Measurements from ENCODE around the gene PDE11A. TPM values are rescaled to one million over a fixed set of nuclear protein-coding genes. Genes with fewer than 3 reads are reported as not detected.

PDE11A gene
- polyA plus RNA-seq, 1 donor, result 1.5 TPM

- Histone ChIP-seq H3K27ac (ENCODE audit: low read length) (no peak overlapping the region), H3K36me3 (ENCODE audit: control insufficient read depth, insufficient read depth, low read length) (no peaks in the 10 kb centered on the region), H3K4me1 (ENCODE audit: control insufficient read depth, insufficient read depth, low read length) (peaks cover 29% of the 10 kb centered on the region), H3K4me3 (ENCODE audit: low read length) (no peak overlapping the region), H3K27me3 (ENCODE audit: control insufficient read depth, insufficient read depth, low read length) (peaks cover 3% of the 10 kb centered on the region), H3K9me3 (ENCODE audit: control insufficient read depth, low read depth, low read length) (no peaks in the 10 kb centered on the region)
- peak in 1 of 2 donors; percentile 24 for DNase-seq
- 82% methylated on average over 6 of the region's 8 CpGs for WGBS (ENCODE audit: insufficient coverage, low lambda C conversion rate)
Measured at GRCh38 chr2:178074123-178075005, 1.8 kb upstream of the PDE11A start.

- peak overlapping the region; percentile 95 for H3K27ac ChIP-seq (ENCODE audit: low read length)
- H3K9me3 ChIP-seq (ENCODE audit: control insufficient read depth, low read depth, low read length), result no peaks in the 10 kb centered on the region
- peaks cover 3% of the 10 kb centered on the region for H3K27me3 ChIP-seq (ENCODE audit: control insufficient read depth, insufficient read depth, low read length)
- H3K4me1 ChIP-seq (ENCODE audit: control insufficient read depth, insufficient read depth, low read length), result peaks cover 29% of the 10 kb centered on the region
- peak overlapping the region; percentile 69 for H3K4me3 ChIP-seq (ENCODE audit: low read length)
- DNase-seq, result no peak
- H3K36me3 ChIP-seq (ENCODE audit: control insufficient read depth, insufficient read depth, low read length), result no peaks in the 10 kb centered on the region
- WGBS (ENCODE audit: insufficient coverage, low lambda C conversion rate), result no CpG with 5 or more reads among the region's 11 CpGs
Measured at GRCh38 chr2:178072000-178072382, 586 bp downstream of the PDE11A start.

- no CpG with 5 or more reads among the region's 2 CpGs for WGBS (ENCODE audit: insufficient coverage, low lambda C conversion rate)
- no peaks in the 10 kb centered on the region for H3K36me3 ChIP-seq (ENCODE audit: control insufficient read depth, insufficient read depth, low read length)
- H3K27ac ChIP-seq (ENCODE audit: low read length), result peak overlapping the region; percentile 9
- DNase-seq, result peak in 1 of 2 donors; percentile 54
- no peaks in the 10 kb centered on the region for H3K9me3 ChIP-seq (ENCODE audit: control insufficient read depth, low read depth, low read length)
- H3K4me3 ChIP-seq (ENCODE audit: low read length), result no peak overlapping the region
- peaks cover 3% of the 10 kb centered on the region for H3K27me3 ChIP-seq (ENCODE audit: control insufficient read depth, insufficient read depth, low read length)
- H3K4me1 ChIP-seq (ENCODE audit: control insufficient read depth, insufficient read depth, low read length), result peaks cover 29% of the 10 kb centered on the region
Measured at GRCh38 chr2:178070824-178071223, 1.8 kb downstream of the PDE11A start.

GRCh38 chr2:178069551-178069950 is 3.0 kb downstream of the PDE11A start:
- Histone ChIP-seq H3K27ac (ENCODE audit: low read length) (peak overlapping the region; percentile 22), H3K4me3 (ENCODE audit: low read length) (no peak overlapping the region), H3K36me3 (ENCODE audit: control insufficient read depth, insufficient read depth, low read length) (no peaks in the 10 kb centered on the region), H3K4me1 (ENCODE audit: control insufficient read depth, insufficient read depth, low read length) (peaks cover 22% of the 10 kb centered on the region), H3K27me3 (ENCODE audit: control insufficient read depth, insufficient read depth, low read length) (peaks cover 3% of the 10 kb centered on the region), H3K9me3 (ENCODE audit: control insufficient read depth, low read depth, low read length) (no peaks in the 10 kb centered on the region)
- WGBS (ENCODE audit: insufficient coverage, low lambda C conversion rate), result 57% methylated on average over 1 of the region's 1 CpG
- DNase-seq, result peak in 1 of 2 donors; percentile 33

GRCh38 chr2:178068823-178069454 is 3.6 kb downstream of the PDE11A start:
- no CpG with 5 or more reads among the region's 1 CpG for WGBS (ENCODE audit: insufficient coverage, low lambda C conversion rate)

GRCh38 chr2:178066890-178067669 is 5.5 kb downstream of the PDE11A start:
- Histone ChIP-seq H3K4me3 (ENCODE audit: low read length) (no peak overlapping the region), H3K4me1 (ENCODE audit: control insufficient read depth, insufficient read depth, low read length) (peaks cover 12% of the 10 kb centered on the region), H3K27me3 (ENCODE audit: control insufficient read depth, insufficient read depth, low read length) (peaks cover 3% of the 10 kb centered on the region), H3K9me3 (ENCODE audit: control insufficient read depth, low read depth, low read length) (no peaks in the 10 kb centered on the region), H3K27ac (ENCODE audit: low read length) (no peak overlapping the region), H3K36me3 (ENCODE audit: control insufficient read depth, insufficient read depth, low read length) (no peaks in the 10 kb centered on the region)
- no CpG with 5 or more reads among the region's 1 CpG for WGBS (ENCODE audit: insufficient coverage, low lambda C conversion rate)
- DNase-seq, result no peak

More at GRCh38 chr2:178068823-178069454, 3.6 kb downstream of the PDE11A start:
- Histone ChIP-seq H3K9me3 (ENCODE audit: control insufficient read depth, low read depth, low read length) (no peaks in the 10 kb centered on the region), H3K27ac (ENCODE audit: low read length) (peak overlapping the region; percentile 22), H3K4me1 (ENCODE audit: control insufficient read depth, insufficient read depth, low read length) (peaks cover 17% of the 10 kb centered on the region), H3K36me3 (ENCODE audit: control insufficient read depth, insufficient read depth, low read length) (no peaks in the 10 kb centered on the region), H3K4me3 (ENCODE audit: low read length) (no peak overlapping the region), H3K27me3 (ENCODE audit: control insufficient read depth, insufficient read depth, low read length) (peaks cover 3% of the 10 kb centered on the region)
- no peak for DNase-seq

- no CpG with 5 or more reads among the region's 3 CpGs for WGBS (ENCODE audit: insufficient coverage, low lambda C conversion rate)
Measured at GRCh38 chr2:178066324-178066723, 6.3 kb downstream of the PDE11A start.

GRCh38 chr2:178059681-178060080 is 12.9 kb downstream of the PDE11A start:
- Histone ChIP-seq H3K4me1 (ENCODE audit: control insufficient read depth, insufficient read depth, low read length) (no peaks in the 10 kb centered on the region), H3K27ac (ENCODE audit: low read length) (no peak overlapping the region), H3K4me3 (ENCODE audit: low read length) (no peak overlapping the region), H3K27me3 (ENCODE audit: control insufficient read depth, insufficient read depth, low read length) (no peaks in the 10 kb centered on the region), H3K9me3 (ENCODE audit: control insufficient read depth, low read depth, low read length) (no peaks in the 10 kb centered on the region), H3K36me3 (ENCODE audit: control insufficient read depth, insufficient read depth, low read length) (no peaks in the 10 kb centered on the region)
- DNase-seq, result no peak
- WGBS (ENCODE audit: insufficient coverage, low lambda C conversion rate), result no CpG with 5 or more reads among the region's 2 CpGs

More at GRCh38 chr2:178066324-178066723, 6.3 kb downstream of the PDE11A start:
- H3K27me3 ChIP-seq (ENCODE audit: control insufficient read depth, insufficient read depth, low read length), result peaks cover under 1% of the 10 kb centered on the region
- H3K4me3 ChIP-seq (ENCODE audit: low read length), result no peak overlapping the region
- no peaks in the 10 kb centered on the region for H3K9me3 ChIP-seq (ENCODE audit: control insufficient read depth, low read depth, low read length)
- no peak for DNase-seq
- H3K36me3 ChIP-seq (ENCODE audit: control insufficient read depth, insufficient read depth, low read length), result no peaks in the 10 kb centered on the region
- H3K4me1 ChIP-seq (ENCODE audit: control insufficient read depth, insufficient read depth, low read length), result peaks cover 4% of the 10 kb centered on the region
- no peak overlapping the region for H3K27ac ChIP-seq (ENCODE audit: low read length)

GRCh38 chr2:178059111-178059510 is 13.5 kb downstream of the PDE11A start:
- H3K4me1 ChIP-seq (ENCODE audit: control insufficient read depth, insufficient read depth, low read length), result no peaks in the 10 kb centered on the region
- H3K9me3 ChIP-seq (ENCODE audit: control insufficient read depth, low read depth, low read length), result no peaks in the 10 kb centered on the region

GRCh38 chr2:178057179-178057680 is 15.3 kb downstream of the PDE11A start:
- no peaks in the 10 kb centered on the region for H3K9me3 ChIP-seq (ENCODE audit: control insufficient read depth, low read depth, low read length)
- DNase-seq, result no peak
- WGBS (ENCODE audit: insufficient coverage, low lambda C conversion rate), result 60% methylated on average over 2 of the region's 2 CpGs

More at GRCh38 chr2:178059111-178059510, 13.5 kb downstream of the PDE11A start:
- Histone ChIP-seq H3K27ac (ENCODE audit: low read length) (no peak overlapping the region), H3K36me3 (ENCODE audit: control insufficient read depth, insufficient read depth, low read length) (no peaks in the 10 kb centered on the region), H3K4me3 (ENCODE audit: low read length) (no peak overlapping the region), H3K27me3 (ENCODE audit: control insufficient read depth, insufficient read depth, low read length) (no peaks in the 10 kb centered on the region)
- no peak for DNase-seq
- WGBS (ENCODE audit: insufficient coverage, low lambda C conversion rate), result no CpG with 5 or more reads among the region's 2 CpGs

More at GRCh38 chr2:178057179-178057680, 15.3 kb downstream of the PDE11A start:
- Histone ChIP-seq H3K27me3 (ENCODE audit: control insufficient read depth, insufficient read depth, low read length) (no peaks in the 10 kb centered on the region), H3K4me1 (ENCODE audit: control insufficient read depth, insufficient read depth, low read length) (no peaks in the 10 kb centered on the region), H3K4me3 (ENCODE audit: low read length) (no peak overlapping the region), H3K36me3 (ENCODE audit: control insufficient read depth, insufficient read depth, low read length) (no peaks in the 10 kb centered on the region), H3K27ac (ENCODE audit: low read length) (no peak overlapping the region)

Measured in large intestine (tissue), 3 donors.